HK-2 (cell line): ENCODE measurements around the gene REEP3.

Experiments
- DNase-seq: peaks from one replicate; pipeline ENCODE4 v3.0.0-alpha.2; 2018; ENCODE audit not compliant: unreplicated experiment

The REEP3 gene

GRCh38 chr10:63588436-63589167 lies 67.4 kb downstream of the REEP3 start:
- no peak for DNase-seq

GRCh38 chr10:63591600-63592379 lies 70.6 kb downstream of the REEP3 start:
- DNase-seq = no peak

GRCh38 chr10:63593576-63593975 lies 72.4 kb downstream of the REEP3 start:
- DNase-seq = no peak

- no peak for DNase-seq
These were observed 73.9 kb downstream of the REEP3 start for GRCh38 chr10:63595072-63595471.

- DNase-seq = no peak
These were observed 75.7 kb downstream of the REEP3 start for GRCh38 chr10:63596924-63597323.

GRCh38 chr10:63600540-63600939 lies 79.3 kb downstream of the REEP3 start:
- DNase-seq = no peak

- DNase-seq = no peak
These were observed 82.7 kb downstream of the REEP3 start for GRCh38 chr10:63603709-63604445.

GRCh38 chr10:63605197-63605967 lies 84.2 kb downstream of the REEP3 start:
- no peak for DNase-seq

- no peak for DNase-seq
These were observed 87.3 kb downstream of the REEP3 start for GRCh38 chr10:63608511-63608910.

GRCh38 chr10:63611078-63611477 lies 89.9 kb downstream of the REEP3 start:
- DNase-seq = no peak

GRCh38 chr10:63614371-63614891 lies 93.2 kb downstream of the REEP3 start:
- DNase-seq = no peak

GRCh38 chr10:63618552-63618951 lies 97.4 kb downstream of the REEP3 start:
- DNase-seq = no peak

GRCh38 chr10:63619426-63619825 lies 98.2 kb downstream of the REEP3 start:
- DNase-seq = no peak

GRCh38 chr10:63622097-63622496 lies 100.9 kb downstream of the REEP3 start:
- no peak for DNase-seq

GRCh38 chr10:63624701-63625100 lies 103.5 kb downstream of the REEP3 start:
- DNase-seq = no peak

GRCh38 chr10:63627396-63627795 lies 106.2 kb downstream of the REEP3 start:
- DNase-seq = no peak

- no peak for DNase-seq
These were observed 106.7 kb downstream of the REEP3 start for GRCh38 chr10:63627881-63628296.

- DNase-seq = peak; percentile 32
These were observed 107.5 kb downstream of the REEP3 start for GRCh38 chr10:63628526-63629362.

- DNase-seq = peak; percentile 93
These were observed 108.3 kb downstream of the REEP3 start for GRCh38 chr10:63629363-63630084.
